Muscle layer of colon (tissue), 2 donors: ENCODE results near the gene ADAM17.
"Not testable (repeated sequence)": the region's sequence is repeated elsewhere in the genome, so short reads cannot be mapped to it uniquely, and the experiment has no call there.

ENCODE experiments used
- H3K27ac ChIP-seq: one replicate; pipeline ENCODE4 v1.7.0; 2013; ENCODE audit warnings: low read depth, mild to moderate bottlenecking, low read length, moderate library complexity
- H3K27me3 ChIP-seq, 2 donors: one replicate each; pipeline ENCODE4 v1.7.0; 2013; ENCODE audit warnings: low read length in 2 of 2, mild to moderate bottlenecking in 2 of 2; ENCODE audit not compliant: insufficient read depth in 2 of 2, control insufficient read depth in 1 of 2
- H3K36me3 ChIP-seq: one replicate; pipeline ENCODE4 v1.7.0; 2013; ENCODE audit warnings: mild to moderate bottlenecking, low read length; ENCODE audit not compliant: insufficient read depth
- H3K4me1 ChIP-seq: one replicate; pipeline ENCODE4 v1.7.0; 2013; ENCODE audit warnings: mild to moderate bottlenecking, low read length; ENCODE audit not compliant: insufficient read depth
- H3K4me3 ChIP-seq, 2 donors: one replicate each; pipeline ENCODE4 v1.7.0; 2013; ENCODE audit warnings: low read length in 2 of 2, low read depth in 1 of 2, mild to moderate bottlenecking in 1 of 2, moderate library complexity in 1 of 2
- H3K9ac ChIP-seq: one replicate; pipeline ENCODE4 v1.7.0; 2013; ENCODE audit warnings: low read length
- H3K9me3 ChIP-seq: one replicate; pipeline ENCODE4 v1.7.0; 2013; ENCODE audit warnings: mild to moderate bottlenecking, low read length
- donor health status: abdominal sarcoma.
- donor health status: Adenocarcinoma of cecum.

Gene ADAM17

DNA sequence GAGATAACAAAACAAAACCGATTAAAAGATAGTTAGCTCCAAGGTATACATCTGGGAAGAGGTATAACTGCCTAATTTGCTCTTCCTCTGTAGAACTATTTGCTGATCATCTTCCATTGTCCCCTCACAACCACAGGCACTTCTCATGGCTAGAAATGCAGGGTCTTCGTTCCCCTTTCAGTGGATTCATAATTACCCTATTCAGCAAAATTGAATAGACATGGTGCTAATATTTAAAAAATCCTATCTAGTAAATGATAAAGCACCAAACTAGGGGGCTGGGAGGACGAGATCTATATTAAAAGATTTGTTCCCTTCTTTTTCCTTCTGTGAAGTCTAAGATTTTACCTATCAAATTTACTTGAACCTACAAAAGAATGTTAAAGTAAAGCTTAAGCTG lies 30.8 kb upstream of the ADAM17 start:
- Histone ChIP-seq H3K27ac (no peak overlapping the region), H3K9me3 (no peaks in the 10 kb centered on the region), H3K9ac (no peak overlapping the region), H3K4me3 (no peak overlapping the region), H3K36me3 (peaks cover 17% of the 10 kb centered on the region), H3K4me1 (peaks cover 3% of the 10 kb centered on the region), H3K27me3 (no peaks in the 10 kb centered on the region)

DNA sequence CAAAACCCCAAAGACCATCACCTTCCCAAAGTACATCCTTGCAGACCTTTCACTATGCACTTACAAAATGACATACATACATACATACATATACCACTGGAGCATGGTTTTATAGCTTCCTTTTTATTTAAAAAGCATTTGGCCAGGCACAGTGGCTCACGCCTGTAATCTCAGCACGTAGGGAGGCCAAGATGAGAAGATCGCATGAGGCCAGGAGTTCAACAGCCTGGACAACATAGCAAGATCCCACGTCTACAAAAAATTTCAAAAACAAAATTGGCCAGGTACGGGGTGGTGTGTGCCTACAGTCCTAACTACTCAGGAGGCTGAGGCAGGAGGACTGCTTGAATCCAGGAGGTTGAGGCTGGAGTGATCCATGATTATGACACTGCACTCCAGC lies 29.9 kb upstream of the ADAM17 start:
- H3K27me3 ChIP-seq: no peaks in the 10 kb centered on the region
- H3K4me1 ChIP-seq: peaks cover 3% of the 10 kb centered on the region
- H3K9ac ChIP-seq: no peak overlapping the region
- peaks cover 7% of the 10 kb centered on the region for H3K36me3 ChIP-seq
- H3K27ac ChIP-seq: no peak overlapping the region
- H3K4me3 ChIP-seq: no peak overlapping the region
- H3K9me3 ChIP-seq: no peaks in the 10 kb centered on the region

DNA sequence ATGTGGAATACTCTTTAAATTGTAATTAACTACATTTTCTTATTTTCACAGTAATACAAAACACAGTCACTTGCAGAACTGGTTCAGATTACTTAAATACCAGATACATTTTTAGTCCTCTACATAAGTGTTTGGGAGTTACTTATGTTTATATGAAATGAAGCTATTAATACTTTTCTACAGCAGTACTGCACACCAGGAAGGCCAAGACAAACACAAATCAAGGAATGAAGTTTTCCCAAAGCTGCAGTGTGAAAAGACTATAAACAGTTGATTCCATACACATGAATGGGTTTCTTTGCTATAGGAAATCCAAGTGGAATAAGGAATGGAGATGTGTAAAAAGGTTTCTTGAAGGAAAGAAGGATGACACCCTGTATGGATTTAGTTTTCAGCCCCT lies 29.3 kb upstream of the ADAM17 start:
- H3K4me3 ChIP-seq, H3K27me3 ChIP-seq, H3K4me1 ChIP-seq, H3K9ac ChIP-seq, H3K36me3 ChIP-seq, H3K27ac ChIP-seq, H3K9me3 ChIP-seq: not testable (repeated sequence)

DNA sequence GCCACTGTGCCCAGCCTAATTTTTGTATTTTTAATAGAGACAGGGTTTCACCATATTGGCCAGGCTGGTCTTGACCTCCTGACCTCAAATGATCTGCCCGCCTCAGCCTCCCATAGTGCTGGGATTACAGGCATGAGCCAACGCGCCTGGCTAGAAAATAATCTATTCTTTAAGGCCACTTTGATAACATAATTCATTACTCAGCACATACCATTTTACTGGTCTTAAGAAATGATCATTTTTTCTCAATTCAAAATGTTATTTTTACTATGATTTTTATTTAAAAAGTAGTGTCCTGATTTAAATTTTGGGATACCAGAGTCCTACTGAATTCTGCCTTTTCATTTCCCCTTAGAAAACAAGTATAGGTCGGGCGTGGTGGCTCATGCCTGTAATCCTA lies 27.0 kb upstream of the ADAM17 start:
- no peaks in the 10 kb centered on the region for H3K9me3 ChIP-seq
- H3K4me1 ChIP-seq: peaks cover 3% of the 10 kb centered on the region
- no peak overlapping the region for H3K4me3 ChIP-seq
- no peak overlapping the region for H3K27ac ChIP-seq
- H3K27me3 ChIP-seq: no peaks in the 10 kb centered on the region
- H3K9ac ChIP-seq: no peak overlapping the region
- peaks cover 6% of the 10 kb centered on the region for H3K36me3 ChIP-seq

DNA sequence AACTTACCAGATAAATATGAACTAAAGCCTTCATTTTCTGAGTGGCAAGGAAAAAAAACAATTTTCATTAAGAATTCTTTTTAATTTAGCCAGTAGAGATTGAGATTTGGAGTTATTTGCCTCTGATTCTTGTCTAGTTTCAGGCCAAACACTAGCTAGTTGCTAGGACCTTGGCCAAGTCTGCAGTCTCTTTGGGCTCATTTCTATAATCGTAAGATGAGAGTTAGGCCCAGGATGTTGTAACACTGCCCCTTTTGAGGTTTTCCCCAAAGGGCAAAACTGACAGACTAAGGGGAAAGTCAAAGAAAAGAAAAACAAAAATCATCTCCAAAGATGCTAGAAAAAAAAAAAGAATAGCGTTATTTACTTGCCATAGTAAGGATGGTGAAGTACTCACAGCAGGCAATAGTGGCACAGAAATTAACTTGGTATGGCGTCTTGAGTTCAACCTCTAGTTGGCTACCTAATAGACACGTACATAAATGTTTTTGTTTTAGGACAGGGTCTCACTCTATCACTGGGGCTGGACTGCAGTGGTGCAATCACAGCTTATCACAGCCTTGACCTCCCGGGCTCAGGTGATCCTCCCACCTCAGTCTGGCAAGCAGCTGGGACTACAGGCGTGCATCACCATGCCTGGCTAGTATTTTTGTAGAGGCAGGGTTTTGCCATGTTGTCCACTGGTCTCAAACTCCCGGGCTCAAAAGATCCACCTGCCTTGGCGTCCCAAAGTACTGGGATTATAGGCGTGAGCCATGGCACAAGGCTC lies 23.0 kb upstream of the ADAM17 start:
- Histone ChIP-seq H3K4me1 (no peaks in the 10 kb centered on the region), H3K4me3 (no peak overlapping the region), H3K9me3 (no peaks in the 10 kb centered on the region), H3K36me3 (peaks cover 6% of the 10 kb centered on the region), H3K27ac (no peak overlapping the region), H3K9ac (no peak overlapping the region), H3K27me3 (no peaks in the 10 kb centered on the region)

DNA sequence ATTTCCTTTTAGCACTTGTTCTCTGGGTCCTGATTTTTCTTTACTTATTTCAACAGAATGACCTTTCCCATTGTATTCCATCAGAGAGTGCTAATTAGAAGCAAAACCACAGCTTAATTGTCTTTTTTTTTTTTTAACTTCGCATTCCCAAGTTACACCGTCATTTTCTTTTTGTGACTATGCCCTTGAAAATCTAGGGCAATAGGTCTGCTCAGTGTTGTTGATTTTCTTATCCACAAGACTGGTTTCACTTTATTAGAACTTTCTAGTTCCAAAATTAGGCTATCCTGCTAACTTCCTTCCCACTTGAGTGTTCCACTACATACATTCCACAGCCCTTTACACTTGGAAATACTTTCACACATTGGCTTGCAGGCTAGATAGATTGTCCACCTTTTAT lies 18.7 kb upstream of the ADAM17 start:
- Histone ChIP-seq H3K27me3 (no peaks in the 10 kb centered on the region), H3K4me3 (no peak overlapping the region), H3K4me1 (no peaks in the 10 kb centered on the region), H3K27ac (no peak overlapping the region), H3K9me3 (no peaks in the 10 kb centered on the region), H3K9ac (no peak overlapping the region), H3K36me3 (no peaks in the 10 kb centered on the region)

DNA sequence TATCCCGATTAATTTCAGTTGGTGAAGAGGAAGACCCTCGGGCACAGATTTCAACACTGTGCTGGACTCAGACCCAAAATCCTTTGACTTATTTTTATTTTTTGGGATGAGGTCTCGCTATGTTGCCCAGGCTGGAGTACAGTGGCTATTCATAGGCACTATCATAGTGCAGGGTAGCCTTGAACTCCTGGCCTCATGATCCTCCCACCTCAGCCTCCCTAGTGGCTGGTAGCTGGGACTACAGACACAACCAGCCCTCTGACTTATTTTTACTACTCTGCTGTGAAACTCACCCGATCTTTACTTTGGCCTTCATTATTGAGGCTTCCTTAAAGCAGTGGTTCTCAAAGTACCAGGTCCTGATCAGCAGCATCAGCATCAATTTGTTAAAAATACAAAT lies 18.2 kb upstream of the ADAM17 start:
- H3K9ac ChIP-seq: no peak overlapping the region
- no peaks in the 10 kb centered on the region for H3K9me3 ChIP-seq
- peaks cover 3% of the 10 kb centered on the region for H3K36me3 ChIP-seq
- no peaks in the 10 kb centered on the region for H3K4me1 ChIP-seq
- no peaks in the 10 kb centered on the region for H3K27me3 ChIP-seq
- H3K27ac ChIP-seq: no peak overlapping the region
- no peak overlapping the region for H3K4me3 ChIP-seq

DNA sequence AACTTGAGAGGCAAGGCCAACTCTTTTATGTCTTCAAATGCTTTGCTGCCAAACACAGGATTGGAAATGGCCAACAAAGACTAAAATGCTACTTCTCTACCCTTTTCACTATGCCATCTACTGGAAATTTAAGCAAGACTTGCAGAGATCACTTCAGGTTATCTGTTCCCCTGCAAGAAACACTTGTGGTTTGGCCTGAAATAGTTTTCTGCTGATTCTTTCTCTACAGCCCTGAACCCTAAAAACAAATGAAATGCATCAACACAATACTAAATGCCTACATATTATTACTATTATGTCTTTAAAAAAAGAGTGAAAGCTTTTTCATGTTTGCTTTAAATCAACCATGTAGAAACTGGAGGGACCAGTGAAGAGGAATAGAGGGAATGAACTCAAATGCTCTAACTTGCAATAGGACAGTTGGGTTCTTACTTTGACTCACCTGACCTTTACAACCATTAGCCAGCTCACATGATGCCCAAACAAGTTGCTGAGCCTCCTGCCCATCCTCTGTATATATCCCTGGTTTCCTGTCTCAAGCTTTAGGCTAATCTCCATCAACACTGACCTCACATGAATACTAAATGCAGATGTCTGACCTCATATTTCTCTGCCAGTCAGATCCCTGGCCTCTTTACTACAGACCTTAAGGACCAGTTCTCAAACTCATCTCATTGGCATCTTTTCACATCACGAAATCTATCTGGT lies 17.5 kb upstream of the ADAM17 start:
- Histone ChIP-seq H3K27me3 (no peaks in the 10 kb centered on the region), H3K9ac (no peak overlapping the region), H3K9me3 (no peaks in the 10 kb centered on the region), H3K4me3 (no peak overlapping the region), H3K27ac (no peak overlapping the region), H3K36me3 (peaks cover 4% of the 10 kb centered on the region), H3K4me1 (no peaks in the 10 kb centered on the region)

DNA sequence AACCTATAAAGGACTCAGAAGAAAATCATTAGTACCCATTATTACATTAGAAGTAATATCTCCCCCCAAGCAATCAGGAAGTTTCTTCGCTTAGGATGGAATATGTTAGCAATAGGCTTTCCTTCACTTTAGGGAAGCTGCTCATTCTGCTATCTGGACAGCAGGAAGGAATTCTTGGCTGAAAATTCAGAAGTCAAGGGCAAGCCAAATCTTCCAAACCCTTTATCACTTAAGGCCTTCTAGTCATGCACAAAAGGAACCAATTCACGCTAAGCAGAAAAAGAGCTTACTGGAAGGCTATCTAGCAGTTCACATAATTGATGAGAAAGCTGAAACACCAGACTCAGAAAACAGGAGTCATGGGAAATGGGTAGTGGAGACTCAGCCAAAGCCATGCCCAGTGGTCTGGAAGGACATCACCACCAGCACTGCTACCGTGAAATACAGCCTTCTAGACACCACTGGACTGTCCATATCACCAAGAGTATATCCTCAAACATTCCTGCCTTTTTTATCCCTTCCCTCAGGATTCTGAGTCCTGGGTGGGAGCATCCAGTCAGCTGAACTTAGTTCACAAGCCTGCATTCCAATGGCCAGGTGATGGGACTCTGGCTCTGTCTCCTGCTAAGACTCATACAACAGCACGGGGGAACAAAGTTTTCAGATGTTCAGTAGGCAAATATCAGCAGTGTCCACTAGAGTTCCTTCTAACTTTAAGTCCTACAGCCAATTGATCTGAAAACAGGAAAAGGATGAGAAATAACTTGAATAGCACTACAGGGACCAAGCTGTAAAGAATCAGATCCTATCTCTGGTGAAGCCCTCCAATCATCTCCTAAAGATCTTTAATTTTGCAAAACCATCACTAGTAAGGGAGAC lies 14.8 kb upstream of the ADAM17 start:
- H3K4me1 ChIP-seq: no peaks in the 10 kb centered on the region
- H3K9ac ChIP-seq: no peak overlapping the region
- H3K9me3 ChIP-seq: no peaks in the 10 kb centered on the region
- no peaks in the 10 kb centered on the region for H3K27me3 ChIP-seq
- H3K4me3 ChIP-seq: no peak overlapping the region
- H3K36me3 ChIP-seq: peaks cover 4% of the 10 kb centered on the region
- no peak overlapping the region for H3K27ac ChIP-seq

DNA sequence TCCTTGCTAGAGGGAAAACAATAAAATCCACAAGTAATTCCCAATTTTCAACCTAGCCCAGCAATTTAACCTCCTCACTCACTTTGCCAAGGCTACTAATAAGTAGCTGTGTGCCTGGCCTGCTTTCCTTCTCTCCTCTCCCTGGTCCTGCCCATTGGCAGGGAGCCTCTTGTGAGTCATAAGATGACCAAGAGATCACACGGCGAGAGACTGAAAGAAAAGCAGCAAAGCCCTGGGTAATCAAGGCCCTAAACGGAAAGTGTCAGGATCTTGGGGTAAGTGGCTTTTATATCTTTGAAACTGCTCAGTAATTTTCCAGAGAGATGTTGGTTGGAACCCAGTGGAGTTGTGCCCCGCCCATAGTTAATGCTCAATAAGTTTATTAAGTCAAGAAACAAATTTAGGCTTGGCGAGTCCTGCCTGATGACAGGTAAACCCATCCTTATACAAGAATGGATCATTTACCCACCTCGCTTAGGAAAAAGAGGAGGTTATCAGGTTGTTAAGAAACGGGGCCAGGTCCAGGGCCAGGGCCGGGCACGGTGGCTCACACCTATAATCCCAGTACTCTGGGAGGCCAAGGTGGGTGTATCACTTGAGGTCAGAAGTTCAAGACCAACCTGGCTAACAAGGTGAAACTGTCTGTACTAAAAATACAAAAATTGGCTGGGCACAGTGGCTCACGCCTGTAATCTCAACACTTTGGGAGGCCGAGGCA lies 10.0 kb upstream of the ADAM17 start:
- Histone ChIP-seq H3K4me1 (peaks cover 6% of the 10 kb centered on the region), H3K9me3 (no peaks in the 10 kb centered on the region), H3K27me3 (no peaks in the 10 kb centered on the region), H3K27ac (peak overlapping the region; percentile 63), H3K9ac (peak overlapping the region; percentile 15), H3K36me3 (peaks cover 4% of the 10 kb centered on the region), H3K4me3 (peak overlapping the region; percentile 23 to 27)

DNA sequence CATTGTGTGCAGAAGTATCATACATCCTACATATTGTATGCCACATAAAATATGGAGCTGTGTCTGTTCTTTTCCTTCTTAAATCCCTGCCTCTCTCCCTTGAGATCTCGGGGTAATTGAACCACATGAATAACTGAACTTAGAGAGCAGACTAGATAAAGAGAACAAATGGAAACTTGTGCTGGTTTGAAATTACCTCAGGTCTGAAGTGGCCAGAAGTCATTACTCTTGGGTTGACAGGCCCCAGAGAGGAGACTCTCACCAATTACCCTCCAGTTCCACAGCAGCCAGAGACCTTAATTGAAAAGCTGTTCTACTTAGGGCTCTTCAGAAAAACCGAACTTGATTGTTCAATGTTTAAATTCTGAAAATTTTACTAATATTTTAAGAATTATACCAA lies 5.0 kb upstream of the ADAM17 start:
- Histone ChIP-seq H3K36me3 (no peaks in the 10 kb centered on the region), H3K9me3 (no peaks in the 10 kb centered on the region), H3K4me3 (no peak overlapping the region), H3K27ac (no peak overlapping the region), H3K9ac (no peak overlapping the region), H3K27me3 (no peaks in the 10 kb centered on the region), H3K4me1 (peaks cover 11% of the 10 kb centered on the region)
